Panc1 (cell line): ENCODE results near the gene ZNF497. TPM values are rescaled to one million over a fixed set of nuclear protein-coding genes. Genes with fewer than 3 reads are reported as not detected.

ENCODE experiments used
- ATAC-seq: fragments of 200-7000 bp; cut with Tn5 transposase; 2 replicates; pipeline ENCODE4 v1.9.1; 2020; ENCODE audit warnings: mild to moderate bottlenecking, moderate library complexity
- BruUV-seq: library from RNA; stranded (reverse); fragments of 400-500 nt; replicated peaks from 2 replicates; lab custom pipeline; 2021; lab: Mats Ljungman, UMichigan
- CTCF ChIA-PET: fragments of 300-600 bp; sonication (Branson Sonifier 250); formaldehyde crosslinking; loops from one replicate; lab custom pipeline; 2022; ENCODE audit warnings: antibody characterized with exemption; lab: Charles Lee
- POLR2A ChIA-PET: fragments of 300-600 bp; sonication (Branson Sonifier 250); formaldehyde crosslinking; loops from one replicate; lab custom pipeline; 2022; ENCODE audit warnings: antibody characterized with exemption; lab: Charles Lee
- DNase-seq: peaks from one replicate; pipeline ENCODE4 v3.0.0-alpha.2; 2010; ENCODE audit warnings: low read depth, low spot score
- H3K27ac ChIP-seq: 2 replicates; pipeline ENCODE4 v1.5.1; 2011; ENCODE audit warnings: mild to moderate bottlenecking, low read length, inconsistent platforms
- H3K27me3 ChIP-seq: fragments of 200-500 bp; sonication (Bioruptor generic); 2 replicates; pipeline ENCODE4 v1.6.0; 2014; ENCODE audit warnings: low read length, inconsistent platforms; ENCODE audit not compliant: control insufficient read depth, insufficient read depth
- H3K36me3 ChIP-seq: fragments of 200-500 bp; sonication (Bioruptor generic); 2 replicates; pipeline ENCODE4 v1.5.1; 2014; ENCODE audit warnings: inconsistent platforms, mild to moderate bottlenecking, low read length, moderate library complexity; ENCODE audit not compliant: control insufficient read depth, insufficient read depth
- H3K4me1 ChIP-seq: 2 replicates; pipeline ENCODE4 v1.5.1; 2011; ENCODE audit warnings: inconsistent platforms, mild to moderate bottlenecking, low read length, moderate library complexity; ENCODE audit not compliant: control insufficient read depth, insufficient read depth
- H3K4me3 ChIP-seq, 2 experiments: 2 replicates each; pipeline ENCODE4 v1.5.1; 2011 to 2012; ENCODE audit warnings: low read depth in 2 of 2, low read length in 2 of 2, mild to moderate bottlenecking in 2 of 2, inconsistent platforms in 1 of 2, moderate library complexity in 1 of 2
- H3K9me3 ChIP-seq: fragments of 200-500 bp; sonication (Bioruptor generic); 2 replicates; pipeline ENCODE4 v1.5.1; 2014; ENCODE audit warnings: low read depth, mild to moderate bottlenecking, inconsistent platforms, low read length, moderate library complexity; ENCODE audit not compliant: control insufficient read depth, insufficient read depth
- CTCF ChIP-seq: fragments of 450-650 bp; IDR thresholded peaks from 2 replicates; pipeline ENCODE4 v1.5.1; 2017; ENCODE audit warnings: mild to moderate bottlenecking
- POLR2AphosphoS5 ChIP-seq: IDR thresholded peaks from 2 replicates; pipeline ENCODE4 v1.6.1; 2012; ENCODE audit warnings: mild to moderate bottlenecking, low read depth, low read length, moderate library complexity
- REST ChIP-seq, 2 experiments: IDR thresholded peaks; 2 replicates each; pipeline ENCODE4 v1.6.1; 2011 to 2012; ENCODE audit warnings: low read depth in 2 of 2, control low read depth in 1 of 2, low read length in 1 of 2, mild to moderate bottlenecking in 1 of 2, moderate library complexity in 1 of 2; ENCODE audit not compliant: insufficient read depth in 1 of 2
- SIN3A ChIP-seq: IDR thresholded peaks from 2 replicates; pipeline ENCODE4 v1.6.1; 2012; ENCODE audit warnings: low read depth, mild to moderate bottlenecking, low read length, moderate library complexity, borderline replicate concordance; ENCODE audit not compliant: insufficient read depth
- TCF7L2 ChIP-seq: IDR thresholded peaks from 2 replicates; pipeline ENCODE4 v1.6.1; 2011; ENCODE audit warnings: mild to moderate bottlenecking, low read depth, low read length, inconsistent platforms
- in situ Hi-C: cut with HindIII; loops from 2 replicates; pipeline ENCODE4 v1.10.0; 2016; ENCODE audit warnings: low sequenced_read_pairs, low pct_unique_long_range_greater_than_20kb
- intact Hi-C: fragments of 100-400 bp; cut with micrococcal nuclease; formaldehyde crosslinking; loops from one replicate; pipeline ENCODE4 v1.10.0; 2022; ENCODE audit not compliant: unreplicated experiment
- total RNA-seq: library from RNA; stranded (reverse); gene quantifications from one replicate; pipeline ENCODE4 v1.2.1, GENCODE V29; 2021; ENCODE audit not compliant: unreplicated experiment

ZNF497 gene
- total RNA-seq, 1 experiment from 2014 or later: 1.9 TPM

GRCh38 chr19:58394821-58395219 is 32.3 kb upstream of the ZNF497 start:
- Histone ChIP-seq H3K27ac (no peak overlapping the region), H3K4me3 (no peak overlapping the region), H3K4me1 (peaks cover 17% of the 10 kb centered on the region), H3K9me3 (no peaks in the 10 kb centered on the region), H3K36me3 (peaks cover 16% of the 10 kb centered on the region), H3K27me3 (no peaks in the 10 kb centered on the region)
- intact Hi-C loops (no loop called here), in situ Hi-C loops (no loop called here)
- no peak for DNase-seq
- TF ChIP-seq POLR2AphosphoS5: no peak
- TF ChIP-seq SIN3A: peak; percentile 14; the same call in 1 of the 2 replicates
- BruUV-seq: no TSS peak
- CTCF ChIA-PET: no interaction called here
- POLR2A ChIA-PET: interaction anchor here (0.6 kb wide), 1 partner anchor 733 kb away, joined by 3 read pairs; no protein-coding TSS in a partner anchor
- ATAC-seq: peak; percentile 10; the same call in 1 of the 2 replicates

GRCh38 chr19:58393725-58394033 is 31.1 kb upstream of the ZNF497 start:
- Histone ChIP-seq H3K9me3 (no peaks in the 10 kb centered on the region), H3K27me3 (no peaks in the 10 kb centered on the region), H3K27ac (no peak overlapping the region), H3K4me3 (no peak overlapping the region), H3K4me1 (peaks cover 23% of the 10 kb centered on the region), H3K36me3 (peaks cover 23% of the 10 kb centered on the region)
- DNase-seq: no peak
- TF ChIP-seq REST (IDR thresholded peaks at IDR 0.05; ENCODE audit: insufficient read depth in 1 of 2, low read depth in 2 of 2, low read length in 1 of 2) (no peak), SIN3A (no peak), CTCF (no peak), POLR2AphosphoS5 (no peak), TCF7L2 (no peak)
- ChIA-PET CTCF (no interaction called here), POLR2A (no interaction called here)
- no peak for ATAC-seq
- intact Hi-C loops: no loop called here
- in situ Hi-C loops: no loop called here
- no TSS peak for BruUV-seq

- intact Hi-C loops (no loop called here), in situ Hi-C loops (no loop called here)
- no peaks in the 10 kb centered on the region for H3K27me3 ChIP-seq
- peaks cover 27% of the 10 kb centered on the region for H3K4me1 ChIP-seq
- DNase-seq (no peak), ATAC-seq (no peak)
- no peaks in the 10 kb centered on the region for H3K9me3 ChIP-seq
- POLR2A ChIA-PET: no interaction called here
- peaks cover 28% of the 10 kb centered on the region for H3K36me3 ChIP-seq
- TF ChIP-seq TCF7L2 (no peak), POLR2AphosphoS5 (no peak), SIN3A (no peak), REST (IDR thresholded peaks at IDR 0.05; ENCODE audit: insufficient read depth in 1 of 2, low read depth in 2 of 2, low read length in 1 of 2) (no peak), CTCF (no peak)
- CTCF ChIA-PET: interaction anchor here (0.7 kb wide), 1 partner anchor 145 kb away, joined by 3 read pairs; no protein-coding TSS in a partner anchor
- no peak overlapping the region for H3K27ac ChIP-seq
- BruUV-seq: no TSS peak
- H3K4me3 ChIP-seq: no peak overlapping the region
Observed at GRCh38 chr19:58392945-58393724, 30.6 kb upstream of the ZNF497 start.
